Measurements from ENCODE around the gene MBD3L2.
"Not testable (repeated sequence)": the region's sequence is repeated elsewhere in the genome, so short reads cannot be mapped to it uniquely, and the experiment has no call there.

The MBD3L2 gene

GRCh38 chr19:7049021-7049420 lies at the start of gene MBD3L2:
Gene MBD3L2, plus strand, starts transcription at chr19:7049321. Its CDS starts 53 bp downstream, at chr19:7049374.
- not testable (repeated sequence) for DNase-seq

GRCh38 chr19:6999933-7000332 lies 49.2 kb upstream of the MBD3L2 start:
- DNase-seq, result no peak

- no peak for DNase-seq
Measured at GRCh38 chr19:7000333-7000732, 48.8 kb upstream of the MBD3L2 start.

GRCh38 chr19:7000816-7001215 lies 48.3 kb upstream of the MBD3L2 start:
- DNase-seq, result no peak

- DNase-seq, result no peak
Measured at GRCh38 chr19:7004313-7004931, 44.7 kb upstream of the MBD3L2 start.

- no peak for DNase-seq
Measured at GRCh38 chr19:7006135-7006704, 42.9 kb upstream of the MBD3L2 start.

- DNase-seq, result no peak
Measured at GRCh38 chr19:7007859-7008258, 41.3 kb upstream of the MBD3L2 start.

- no peak for DNase-seq
Measured at GRCh38 chr19:7010722-7011593, 38.2 kb upstream of the MBD3L2 start.

- DNase-seq, result no peak
Measured at GRCh38 chr19:7013678-7014077, 35.4 kb upstream of the MBD3L2 start.

GRCh38 chr19:7018828-7019227 lies 30.3 kb upstream of the MBD3L2 start:
- DNase-seq, result no peak

GRCh38 chr19:7021331-7021730 lies 27.8 kb upstream of the MBD3L2 start, which contains the start of gene MBD3L2B:
Gene MBD3L2B, minus strand, starts transcription at chr19:7021431. Its CDS starts 34 bp downstream, at chr19:7021397.
- not testable (repeated sequence) for DNase-seq

GRCh38 chr19:7028790-7029189 lies 20.3 kb upstream of the MBD3L2 start:
- not testable (repeated sequence) for DNase-seq

GRCh38 chr19:7030278-7030677 lies 18.8 kb upstream of the MBD3L2 start, which contains the start of gene MBD3L5:
Gene MBD3L5, plus strand, starts transcription at chr19:7030578. Its CDS starts 34 bp downstream, at chr19:7030612.
- not testable (repeated sequence) for DNase-seq

- DNase-seq, result not testable (repeated sequence)
Measured at GRCh38 chr19:7040079-7040478, 9.0 kb upstream of the MBD3L2 start, which contains the start of gene MBD3L4. Gene MBD3L4, minus strand, starts transcription at chr19:7040179. Its CDS starts 35 bp downstream, at chr19:7040144.

GRCh38 chr19:7041563-7041962 lies 7.6 kb upstream of the MBD3L2 start:
- not testable (repeated sequence) for DNase-seq

- DNase-seq, result not testable (repeated sequence)
Measured at GRCh38 chr19:7051421-7051820, 2.3 kb downstream of the MBD3L2 start.

GRCh38 chr19:7052896-7053295 lies 3.8 kb downstream of the MBD3L2 start:
- not testable (repeated sequence) for DNase-seq

GRCh38 chr19:7054635-7055368 lies 5.7 kb downstream of the MBD3L2 start:
- DNase-seq, result not testable (repeated sequence)

GRCh38 chr19:7055679-7056078 lies 6.6 kb downstream of the MBD3L2 start:
- not testable (repeated sequence) for DNase-seq

GRCh38 chr19:7056371-7056770 lies 7.2 kb downstream of the MBD3L2 start:
- not testable (repeated sequence) for DNase-seq

GRCh38 chr19:7058576-7058975 lies 9.5 kb downstream of the MBD3L2 start, which contains the start of gene MBD3L3:
Gene MBD3L3, minus strand, starts transcription at chr19:7058676. Its CDS starts 71 bp downstream, at chr19:7058605.
- not testable (repeated sequence) for DNase-seq

GRCh38 chr19:7059977-7060376 lies 10.9 kb downstream of the MBD3L2 start:
- DNase-seq, result not testable (repeated sequence)
